Occipital lobe (tissue), 2 donors: ENCODE measurements around the gene ULBP2. TPM values are rescaled to one million over a fixed set of nuclear protein-coding genes. Genes with fewer than 3 reads are reported as not detected.
A peak's percentile ranks its signal among the peaks of the same experiment; 100 is the strongest.
"Not testable (repeated sequence)": the region's sequence is repeated elsewhere in the genome, so short reads cannot be mapped to it uniquely, and the experiment has no call there.

Source experiments
- DNase-seq: peaks from one replicate; lab custom pipeline; 2025; lab: John Stamatoyannopoulos, UW
- total RNA-seq: library from RNA; depleted of rRNA; stranded (reverse); fragments of >200 nt; gene quantifications from one replicate; pipeline ENCODE4 v1.2.3, GENCODE V29; 2014

ULBP2 gene
- total RNA-seq, 1 donor from 2014 or later, result 5.3 TPM

GRCh38 chr6:149908480-149908879 lies 33.3 kb upstream of the ULBP2 start:
- not testable (repeated sequence) for DNase-seq

DNA sequence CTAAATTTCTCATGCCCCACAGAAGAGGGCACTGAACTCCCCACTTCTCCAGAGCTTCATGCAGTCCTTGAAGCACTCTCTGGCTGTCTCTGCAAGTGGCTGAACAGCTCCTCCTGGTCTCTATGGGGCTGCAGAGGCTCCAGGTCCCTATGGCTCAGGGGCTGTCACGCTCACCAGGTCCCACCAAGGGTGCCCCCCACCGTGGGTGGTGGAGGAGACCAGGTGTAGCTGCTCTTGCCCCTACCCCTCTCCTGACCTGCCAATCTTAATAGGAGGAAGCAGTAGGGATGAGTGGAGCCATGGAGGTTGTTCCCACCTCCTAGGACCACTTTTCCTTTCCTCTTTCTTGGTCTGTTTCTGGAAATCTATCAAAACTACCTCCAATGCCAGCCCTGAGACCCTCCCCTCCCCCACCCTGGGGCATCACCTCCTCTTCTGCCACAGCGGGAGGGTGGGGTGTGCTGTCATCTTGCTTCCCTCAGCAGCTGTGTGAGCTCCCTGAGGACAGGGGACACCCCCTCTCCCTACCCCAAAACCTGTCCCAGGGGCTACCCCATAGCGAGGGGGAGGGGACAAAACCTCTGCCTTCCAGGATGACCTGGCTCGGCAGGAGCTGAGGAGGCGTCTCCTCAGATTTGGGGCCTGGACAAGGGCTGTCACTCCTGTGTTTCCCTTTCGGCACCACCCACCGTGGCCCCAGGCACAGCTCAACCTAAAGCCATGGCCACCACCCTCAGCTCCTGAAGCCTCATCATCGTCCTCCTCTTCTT lies 31.9 kb upstream of the ULBP2 start:
- no peak for DNase-seq

GRCh38 chr6:149910721-149911151 lies 31.1 kb upstream of the ULBP2 start:
- no peak for DNase-seq

GRCh38 chr6:149912680-149913079 lies 29.1 kb upstream of the ULBP2 start:
- not testable (repeated sequence) for DNase-seq

DNA sequence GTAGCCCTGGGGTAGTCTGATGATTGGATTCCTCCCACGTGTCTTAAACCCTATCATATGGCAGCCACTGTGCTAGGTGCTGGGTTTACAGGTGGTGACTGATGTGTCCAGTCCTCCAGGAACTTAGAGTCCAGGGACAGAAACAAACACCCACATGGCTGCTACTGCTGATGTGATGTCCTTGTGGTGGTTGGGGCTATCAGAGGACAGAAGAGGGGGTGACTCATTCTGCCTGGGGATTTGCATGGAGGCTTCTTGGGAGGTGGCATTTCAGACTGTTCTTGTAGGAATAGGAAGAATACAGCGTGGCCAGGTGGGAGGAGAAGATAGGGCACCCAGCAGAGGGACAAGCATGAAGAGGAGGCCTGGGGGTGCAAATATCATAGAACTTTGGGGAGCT lies 28.7 kb upstream of the ULBP2 start:
- no peak for DNase-seq

DNA sequence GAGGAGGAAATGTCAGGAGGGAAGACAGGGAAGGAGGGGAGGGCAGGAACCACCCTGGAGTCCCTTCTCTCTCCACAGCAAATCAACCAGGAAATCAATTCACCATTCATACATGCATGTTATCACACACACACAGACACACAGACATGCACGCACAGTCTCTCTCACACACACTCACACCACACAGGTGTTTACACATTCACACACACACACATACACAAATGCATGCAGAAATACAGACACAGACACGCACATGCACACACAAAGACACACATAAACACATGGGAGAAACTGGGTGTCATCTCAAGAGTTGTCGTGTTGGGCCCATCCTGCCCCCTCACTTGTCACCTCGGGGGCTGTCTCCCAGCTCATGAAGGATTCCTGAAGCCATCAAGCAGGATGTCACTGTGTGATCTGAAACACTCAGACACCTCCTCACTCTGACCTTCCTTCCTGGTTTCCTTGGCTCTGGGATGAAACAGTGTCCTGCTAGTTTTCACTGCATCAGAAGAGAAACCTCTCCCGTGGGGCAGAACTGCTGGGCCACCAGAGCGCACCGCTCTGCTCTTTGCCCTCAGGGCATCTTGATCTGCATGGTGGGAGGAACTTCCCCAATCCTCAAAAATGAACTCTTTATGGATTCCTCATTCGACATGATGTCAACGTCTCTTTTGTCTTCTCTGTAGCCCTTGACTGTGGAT lies 28.1 kb upstream of the ULBP2 start:
- no peak for DNase-seq

- no peak for DNase-seq
Observed at GRCh38 chr6:149915970-149916865, 25.6 kb upstream of the ULBP2 start.

DNA sequence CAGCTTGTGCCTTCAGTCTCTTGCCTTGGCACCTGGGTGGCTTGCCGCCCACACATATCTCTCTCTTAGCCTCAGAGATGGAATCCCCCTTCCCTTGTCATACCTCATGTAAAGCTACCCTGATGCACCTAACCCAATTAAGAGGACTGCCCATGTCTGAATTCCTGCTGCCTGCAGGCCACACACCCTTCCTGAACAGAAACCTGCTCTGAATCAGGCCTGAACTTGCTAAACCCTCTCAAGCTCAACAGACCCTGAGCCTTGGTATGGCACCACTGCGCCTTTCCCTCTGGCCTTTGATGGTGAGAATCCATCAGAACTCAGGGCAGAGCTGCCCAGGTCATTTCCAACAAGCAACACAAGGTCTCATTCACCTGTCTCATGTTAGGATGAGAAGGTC lies 24.1 kb upstream of the ULBP2 start:
- no peak for DNase-seq

GRCh38 chr6:149918151-149918905 lies 23.5 kb upstream of the ULBP2 start:
- no peak for DNase-seq

DNA sequence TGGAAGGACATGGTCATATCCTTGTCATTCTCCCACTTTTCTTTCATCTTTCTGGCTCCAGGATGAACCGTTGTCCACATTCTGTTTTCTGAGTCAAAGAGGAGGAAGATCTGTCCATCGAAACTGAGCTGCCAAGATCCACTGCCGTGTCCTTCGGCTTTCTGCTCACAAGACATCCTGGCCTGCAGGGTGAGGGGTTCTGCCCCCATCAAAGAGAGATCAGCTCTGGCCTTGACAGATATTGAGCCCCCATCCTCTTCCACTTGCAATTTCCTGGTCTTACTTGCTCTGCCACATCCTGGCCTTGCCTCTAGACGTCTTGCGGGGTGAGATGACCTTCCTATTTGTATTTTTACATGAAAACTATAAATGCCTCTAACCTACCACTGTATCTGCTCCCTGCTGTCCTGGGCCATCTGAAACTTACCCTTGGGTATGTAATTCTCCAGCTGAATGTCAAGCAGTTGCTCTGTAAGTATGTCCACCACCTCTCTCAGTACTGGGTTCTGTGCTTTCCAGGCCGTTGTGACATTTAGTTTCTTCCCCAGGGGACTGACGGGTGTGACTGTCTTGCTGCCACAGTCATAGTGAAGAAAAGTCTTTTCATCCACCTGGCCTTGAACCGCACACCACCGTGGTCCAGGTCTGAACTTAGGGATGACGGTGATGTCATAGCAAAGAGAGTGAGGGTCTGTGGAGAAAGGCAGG lies 22.5 kb upstream of the ULBP2 start:
- DNase-seq, result not testable (repeated sequence)

- no peak for DNase-seq
Observed at GRCh38 chr6:149919834-149920225, 22.0 kb upstream of the ULBP2 start.

DNA sequence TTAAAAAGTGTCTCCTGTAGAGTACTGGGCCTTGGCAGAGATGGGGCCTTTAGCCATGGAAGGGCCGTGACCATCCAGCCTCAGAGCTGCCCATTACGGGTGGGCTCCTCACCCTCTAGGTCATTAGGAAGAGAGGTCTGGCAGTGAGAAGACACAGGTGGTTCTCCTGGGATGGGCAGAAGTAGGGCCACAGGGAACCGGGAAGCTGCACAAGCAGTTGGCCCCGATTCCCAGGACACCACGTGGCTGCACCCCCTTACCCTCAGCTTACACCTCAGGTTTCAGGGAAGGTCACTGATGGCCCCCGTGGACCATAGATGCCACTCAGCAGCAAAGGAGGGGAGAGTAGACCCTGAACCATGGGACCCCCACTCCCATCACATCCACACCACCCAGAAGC lies 20.5 kb upstream of the ULBP2 start:
- no peak for DNase-seq

GRCh38 chr6:149922091-149922490 lies 19.7 kb upstream of the ULBP2 start:
- DNase-seq, result not testable (repeated sequence)

DNA sequence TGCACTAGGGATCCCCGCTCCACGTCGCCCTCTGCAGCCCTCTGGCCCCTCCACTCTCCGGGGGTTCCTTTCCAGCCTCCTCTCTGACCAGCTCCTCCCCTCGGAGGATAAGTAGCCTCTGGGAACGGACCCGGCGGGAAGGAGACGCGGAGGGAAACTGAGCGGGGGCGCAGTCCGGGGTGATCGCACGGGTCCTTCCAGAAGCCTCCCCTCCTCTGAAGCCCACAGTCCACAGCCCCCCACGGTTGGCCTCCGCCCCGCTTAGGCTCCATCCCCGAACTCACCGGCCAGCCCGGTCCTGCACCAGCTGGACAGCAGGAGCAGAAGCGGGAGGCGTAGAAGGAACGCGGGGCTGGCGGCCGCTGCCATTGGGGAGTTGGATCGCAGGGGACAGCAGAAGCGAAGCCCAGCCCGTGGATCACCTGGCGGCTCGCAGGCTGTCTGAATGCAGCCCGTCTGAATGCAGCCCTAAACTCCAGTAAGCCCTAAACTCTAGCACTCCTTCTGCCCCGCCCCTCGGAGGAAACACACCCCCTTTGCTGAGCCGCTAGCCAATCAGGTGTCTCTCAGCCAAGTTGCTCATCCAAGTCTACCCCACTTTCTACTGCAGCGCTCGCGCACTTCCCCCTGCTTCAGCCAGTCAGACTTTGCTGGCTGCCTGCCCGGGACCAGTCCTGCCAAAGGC lies 19.0 kb upstream of the ULBP2 start, which contains the start of gene RAET1G:
Gene RAET1G (minus strand): TSS at position 480 of the 685 bp plus-strand sequence. CDS start 111 bp downstream, at position 369.
- peak; percentile 80 for DNase-seq

GRCh38 chr6:149923327-149923986 lies 18.4 kb upstream of the ULBP2 start:
- no peak for DNase-seq

- DNase-seq, result no peak
Observed at GRCh38 chr6:149924206-149924932, 17.4 kb upstream of the ULBP2 start.

DNA sequence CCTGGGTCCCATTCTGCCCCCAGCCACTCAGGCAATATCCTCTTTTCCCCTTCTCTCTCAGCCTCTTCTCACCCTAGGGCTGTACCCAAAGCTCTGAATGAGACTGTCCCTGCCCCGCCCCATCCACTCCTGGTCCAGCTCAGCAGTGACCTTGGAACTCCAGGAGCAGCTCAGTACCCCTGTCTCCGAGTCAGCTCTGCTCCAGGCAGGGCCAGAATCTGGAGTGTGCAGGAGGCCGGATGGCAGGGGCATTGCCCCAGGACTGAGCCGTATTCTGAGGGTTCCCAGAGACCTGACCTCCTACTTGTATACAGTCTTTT lies 16.9 kb upstream of the ULBP2 start:
- no peak for DNase-seq

DNA sequence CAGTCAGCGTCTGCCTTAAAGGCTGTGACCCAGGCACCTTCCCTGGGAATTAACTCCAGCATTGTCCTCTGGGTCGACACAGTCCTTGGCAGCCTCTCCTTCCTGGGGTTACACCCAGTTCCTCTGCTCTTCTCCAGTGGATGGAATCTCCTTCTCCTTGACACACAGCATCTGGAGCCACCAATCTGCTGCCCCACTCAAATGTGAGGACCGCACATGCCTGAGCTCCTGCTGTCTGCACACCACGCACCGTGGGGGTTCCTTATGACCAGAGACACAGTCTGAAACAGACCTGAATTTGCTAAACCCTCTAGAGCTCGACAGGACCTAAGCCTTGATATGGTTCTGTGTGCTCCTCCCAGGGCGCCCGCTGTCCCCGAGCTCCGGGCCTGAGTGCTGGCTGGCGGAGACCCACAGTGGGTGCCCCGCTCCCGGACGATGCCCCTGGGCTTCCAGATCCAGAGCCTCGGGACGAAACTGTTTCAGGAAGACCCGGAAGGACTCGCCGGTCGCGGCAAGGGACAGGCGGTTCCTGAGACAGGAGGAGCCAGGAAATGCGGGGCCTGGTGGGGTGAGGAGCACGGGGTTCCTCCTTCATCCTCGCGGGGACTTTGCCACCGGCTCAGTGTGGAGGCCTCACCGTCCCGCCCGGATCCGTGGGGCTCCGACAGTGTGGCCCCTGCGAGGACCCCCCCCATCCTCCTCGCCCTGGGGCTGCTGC lies 16.4 kb upstream of the ULBP2 start:
- DNase-seq, result no peak
